Keratinocyte (primary cell): ENCODE data around the gene TOMM6.

ENCODE experiments used
- EZH2 ChIP-seq: IDR thresholded peaks from one replicate; pipeline ENCODE4 v1.6.1; 2012; ENCODE audit warnings: inconsistent platforms, mild to moderate bottlenecking, low read length, moderate library complexity
- TF ChIP-seq, protein P1 (sequence below), 3 experiments: IDR thresholded peaks in 1 of 3; conservative IDR thresholded peaks in 1 of 3; optimal IDR thresholded peaks in 1 of 3; 2 replicates in 2 of 3; 3 replicates in 1 of 3; pipeline versions ENCODE3 to v1.5.1; 2011; ENCODE audit warnings: low read length in 3 of 3, mild to moderate bottlenecking in 3 of 3, moderate library complexity in 2 of 3, control low read depth in 1 of 3, inconsistent platforms in 1 of 3; ENCODE audit not compliant: insufficient read depth in 2 of 3; ENCODE audit errors: extremely low read depth in 1 of 3

DNA sequence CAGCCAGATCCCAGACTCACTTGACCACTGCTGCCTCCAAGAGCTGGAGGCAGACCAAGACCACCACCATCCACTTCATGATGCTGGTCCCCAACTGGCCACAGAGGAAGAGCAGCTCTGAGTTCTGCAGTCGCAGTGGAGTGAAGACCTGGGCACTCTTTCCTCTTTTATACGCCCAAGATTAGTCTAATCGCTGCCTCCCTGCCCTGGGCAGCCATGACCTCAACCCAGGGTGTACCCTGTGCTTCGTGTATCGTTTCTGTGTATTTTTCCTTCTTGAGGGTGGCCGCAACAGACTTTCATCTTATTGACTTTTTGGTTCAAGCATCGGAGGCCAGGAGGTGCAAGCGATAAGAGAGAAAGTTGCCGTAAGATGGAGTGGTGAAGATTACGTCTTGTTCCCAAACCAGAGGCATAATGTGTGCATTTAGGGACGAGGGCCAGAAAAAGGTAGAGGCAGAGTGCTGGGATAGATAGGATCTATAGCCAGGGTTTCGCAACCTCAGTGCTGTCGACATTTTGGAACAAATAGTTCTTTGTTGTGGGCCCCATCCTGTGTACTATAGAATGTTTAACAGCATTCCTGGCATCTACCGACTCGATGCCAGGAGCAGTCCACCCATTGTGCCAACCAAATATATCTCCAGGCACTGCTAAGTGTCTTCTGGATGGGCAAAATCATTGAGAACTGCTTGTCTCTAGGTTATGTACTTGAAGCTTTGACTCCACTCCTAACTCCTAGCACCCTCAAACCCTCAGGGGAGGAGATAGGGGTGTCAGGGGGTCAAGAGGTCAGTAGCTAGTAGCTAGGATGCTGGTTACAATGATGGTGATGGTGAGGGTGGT lies 40.0 kb upstream of the TOMM6 start, which contains the start of gene PGC:
- TF ChIP-seq, protein P1, sequence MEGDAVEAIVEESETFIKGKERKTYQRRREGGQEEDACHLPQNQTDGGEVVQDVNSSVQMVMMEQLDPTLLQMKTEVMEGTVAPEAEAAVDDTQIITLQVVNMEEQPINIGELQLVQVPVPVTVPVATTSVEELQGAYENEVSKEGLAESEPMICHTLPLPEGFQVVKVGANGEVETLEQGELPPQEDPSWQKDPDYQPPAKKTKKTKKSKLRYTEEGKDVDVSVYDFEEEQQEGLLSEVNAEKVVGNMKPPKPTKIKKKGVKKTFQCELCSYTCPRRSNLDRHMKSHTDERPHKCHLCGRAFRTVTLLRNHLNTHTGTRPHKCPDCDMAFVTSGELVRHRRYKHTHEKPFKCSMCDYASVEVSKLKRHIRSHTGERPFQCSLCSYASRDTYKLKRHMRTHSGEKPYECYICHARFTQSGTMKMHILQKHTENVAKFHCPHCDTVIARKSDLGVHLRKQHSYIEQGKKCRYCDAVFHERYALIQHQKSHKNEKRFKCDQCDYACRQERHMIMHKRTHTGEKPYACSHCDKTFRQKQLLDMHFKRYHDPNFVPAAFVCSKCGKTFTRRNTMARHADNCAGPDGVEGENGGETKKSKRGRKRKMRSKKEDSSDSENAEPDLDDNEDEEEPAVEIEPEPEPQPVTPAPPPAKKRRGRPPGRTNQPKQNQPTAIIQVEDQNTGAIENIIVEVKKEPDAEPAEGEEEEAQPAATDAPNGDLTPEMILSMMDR (optimal IDR thresholded peaks at IDR 0.05 in 1 of 3, IDR thresholded peaks at IDR 0.05 in 1 of 3, conservative IDR thresholded peaks at IDR 0.05 in 1 of 3; ENCODE audit: extremely low read depth in 1 of 3, insufficient read depth in 2 of 3, low read length in 3 of 3), result no peak
- TF ChIP-seq EZH2, result no peak
